HEK293T (cell line): Measurements from ENCODE around the gene KIAA1671.
"Not testable (repeated sequence)": the region's sequence is repeated elsewhere in the genome, so short reads cannot be mapped to it uniquely, and the experiment has no call there.

Experiments
- ARNT ChIP-seq: fragments of 450-650 bp; IDR thresholded peaks from 2 replicates; pipeline ENCODE4 v1.6.1; 2017; ENCODE audit warnings: mild to moderate bottlenecking
- BHLHE40 ChIP-seq: fragments of 450-650 bp; IDR thresholded peaks from 2 replicates; pipeline ENCODE4 v1.6.1; 2016; ENCODE audit warnings: mild to moderate bottlenecking, moderate library complexity, borderline replicate concordance
- ELF4 ChIP-seq: fragments of 450-650 bp; IDR thresholded peaks from 2 replicates; pipeline ENCODE4 v1.6.1; 2017; ENCODE audit warnings: antibody characterized with exemption
- FOXA1 ChIP-seq: fragments of 450-650 bp; IDR thresholded peaks from 2 replicates; pipeline ENCODE4 v1.6.1; 2016; ENCODE audit warnings: mild to moderate bottlenecking
- FOXK2 ChIP-seq: fragments of 450-650 bp; IDR thresholded peaks from 2 replicates; pipeline ENCODE4 v1.6.1; 2016; ENCODE audit warnings: mild to moderate bottlenecking
- FOXM1 ChIP-seq: fragments of 450-650 bp; IDR thresholded peaks from 2 replicates; pipeline ENCODE4 v1.6.1; 2017; ENCODE audit warnings: mild to moderate bottlenecking, borderline replicate concordance
- LEF1 ChIP-seq: fragments of 450-650 bp; IDR thresholded peaks from 2 replicates; pipeline ENCODE4 v1.6.1; 2017; ENCODE audit warnings: mild to moderate bottlenecking, borderline replicate concordance
- NFRKB ChIP-seq: fragments of 450-650 bp; IDR thresholded peaks from 2 replicates; pipeline ENCODE4 v1.6.1; 2016; ENCODE audit warnings: mild to moderate bottlenecking, moderate library complexity
- SP1 ChIP-seq: fragments of 450-650 bp; IDR thresholded peaks from 2 replicates; pipeline ENCODE4 v1.6.1; 2017
- SUZ12 ChIP-seq: fragments of 450-650 bp; IDR thresholded peaks from 2 replicates; pipeline ENCODE4 v1.6.1; 2016; ENCODE audit warnings: mild to moderate bottlenecking
- TARDBP ChIP-seq: fragments of 450-650 bp; IDR thresholded peaks from 2 replicates; pipeline ENCODE4 v1.6.1; 2016
- ZNF384 ChIP-seq: fragments of 450-650 bp; IDR thresholded peaks from 2 replicates; pipeline ENCODE4 v1.6.1; 2016

GRCh38 chr22:25238058-25238457, 285.5 kb downstream of the KIAA1671 start:
- not testable (repeated sequence) for TF ChIP-seq TARDBP, FOXK2, LEF1, SP1, ZNF384, FOXA1, SUZ12, NFRKB, FOXM1, BHLHE40, ELF4, ARNT
